Measurements from ENCODE around the gene FBXO8. TPM values are rescaled to one million over a fixed set of nuclear protein-coding genes. Genes with fewer than 3 reads are reported as not detected.
"Not testable (repeated sequence)": the region's sequence is repeated elsewhere in the genome, so short reads cannot be mapped to it uniquely, and the experiment has no call there.

Gene FBXO8
- total RNA-seq, 1 donor from 2014 or later: 14.7 TPM

DNA sequence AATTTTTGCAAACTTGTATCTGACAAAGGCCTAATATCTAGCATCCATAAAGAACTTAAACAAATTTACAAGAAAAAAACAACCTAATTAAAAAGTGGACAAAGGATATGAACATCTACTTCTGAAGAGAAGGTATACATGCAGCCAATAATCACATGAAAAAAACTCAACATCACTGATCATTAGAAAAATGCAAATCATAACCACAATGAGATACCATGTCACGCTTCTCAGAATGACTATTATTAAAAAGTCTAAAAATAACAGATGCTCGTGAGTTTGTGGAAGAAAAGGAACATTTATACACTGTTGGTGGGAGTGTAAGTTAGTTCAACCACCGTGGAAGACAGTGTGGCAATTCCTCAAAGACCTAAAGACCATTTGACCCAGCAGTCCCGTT is 24.2 kb upstream of the FBXO8 start:
- no peak for TF ChIP-seq CTCF (conservative IDR thresholded peaks at IDR 0.05; ENCODE audit: low read depth, low read length)
- no peak for DNase-seq (ENCODE audit: low read depth)
- no peak overlapping the region for H3K4me3 ChIP-seq (ENCODE audit: low read depth, low read length)

DNA sequence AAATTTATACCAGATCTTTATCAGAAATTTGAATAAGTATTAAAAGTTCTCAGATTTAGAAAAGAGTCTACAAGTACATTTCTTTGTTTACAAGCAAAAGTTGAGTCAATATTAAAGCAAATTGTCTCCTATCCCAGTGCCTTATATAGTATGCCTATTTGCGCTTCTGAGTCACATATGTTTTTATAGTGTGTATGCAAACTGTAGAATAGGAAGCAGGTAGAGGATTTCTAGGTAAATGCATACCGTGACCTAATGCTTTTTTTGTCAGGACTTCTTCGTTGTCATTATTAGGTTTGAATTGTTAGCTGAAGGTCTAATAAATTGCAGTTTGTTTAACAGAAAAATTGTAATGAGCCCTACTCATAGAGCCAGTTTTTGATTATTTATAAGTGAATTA is 22.5 kb upstream of the FBXO8 start:
- no peak for DNase-seq (ENCODE audit: low read depth)
- no peak for TF ChIP-seq CTCF (conservative IDR thresholded peaks at IDR 0.05; ENCODE audit: low read depth, low read length)
- no peak overlapping the region for H3K4me3 ChIP-seq (ENCODE audit: low read depth, low read length)

- DNase-seq (ENCODE audit: low read depth): no peak
- TF ChIP-seq CTCF (conservative IDR thresholded peaks at IDR 0.05; ENCODE audit: low read depth, low read length): no peak
- H3K4me3 ChIP-seq (ENCODE audit: low read depth, low read length): no peak overlapping the region
Measured at GRCh38 chr4:174304664-174305063, 21.2 kb upstream of the FBXO8 start.

DNA sequence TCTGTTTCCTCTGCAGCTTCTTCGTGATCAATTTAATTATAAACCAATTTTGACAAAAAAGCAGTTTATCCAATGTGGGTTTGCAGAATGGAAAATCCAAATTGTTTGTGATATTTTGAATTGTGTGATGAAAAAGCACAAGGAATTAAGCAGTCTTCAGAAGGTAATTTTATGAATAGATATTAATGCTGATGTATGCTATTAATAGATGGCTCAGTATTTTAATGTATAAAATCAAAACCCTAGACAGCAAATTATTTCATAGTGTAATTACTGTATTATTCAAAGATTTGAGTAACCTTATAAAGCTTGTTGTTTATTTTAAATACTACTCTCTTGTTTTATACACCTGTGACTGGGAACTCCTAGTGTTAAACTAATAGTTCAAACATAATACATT is 20.2 kb upstream of the FBXO8 start:
- DNase-seq (ENCODE audit: low read depth): no peak
- TF ChIP-seq CTCF (conservative IDR thresholded peaks at IDR 0.05; ENCODE audit: low read depth, low read length): no peak
- H3K4me3 ChIP-seq (ENCODE audit: low read depth, low read length): no peak overlapping the region

- H3K4me3 ChIP-seq (ENCODE audit: low read depth, low read length): not testable (repeated sequence)
Measured at GRCh38 chr4:174295142-174295541, 11.7 kb upstream of the FBXO8 start.

DNA sequence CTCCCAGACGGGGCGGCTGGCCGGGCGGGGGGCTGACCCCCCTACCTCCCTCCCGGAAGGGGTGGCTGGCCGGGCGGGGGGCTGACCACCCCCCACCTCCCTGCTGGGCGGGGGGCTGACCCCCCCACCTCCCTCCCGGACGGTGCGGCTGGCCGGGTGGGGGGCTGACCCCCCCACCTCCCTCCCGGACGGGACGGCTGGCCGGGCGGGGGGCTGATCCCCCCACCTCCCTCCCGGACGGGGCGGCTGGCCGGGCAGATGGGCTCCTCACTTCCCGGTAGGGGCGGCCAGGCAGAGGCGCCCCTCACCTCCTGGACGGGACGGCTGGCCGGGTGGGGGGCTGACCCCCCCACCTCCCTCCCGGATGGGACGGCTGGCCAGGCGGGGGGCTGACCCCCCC is 11.2 kb upstream of the FBXO8 start:
- not testable (repeated sequence) for DNase-seq (ENCODE audit: low read depth); H3K4me3 ChIP-seq (ENCODE audit: low read depth, low read length)

More at GRCh38 chr4:174295142-174295541, 11.7 kb upstream of the FBXO8 start:
- DNase-seq (ENCODE audit: low read depth): not testable (repeated sequence)

GRCh38 chr4:174292473-174292872 is 9.0 kb upstream of the FBXO8 start:
- DNase-seq (ENCODE audit: low read depth): no peak
- TF ChIP-seq CTCF (conservative IDR thresholded peaks at IDR 0.05; ENCODE audit: low read depth, low read length): no peak
- H3K4me3 ChIP-seq (ENCODE audit: low read depth, low read length): no peak overlapping the region

DNA sequence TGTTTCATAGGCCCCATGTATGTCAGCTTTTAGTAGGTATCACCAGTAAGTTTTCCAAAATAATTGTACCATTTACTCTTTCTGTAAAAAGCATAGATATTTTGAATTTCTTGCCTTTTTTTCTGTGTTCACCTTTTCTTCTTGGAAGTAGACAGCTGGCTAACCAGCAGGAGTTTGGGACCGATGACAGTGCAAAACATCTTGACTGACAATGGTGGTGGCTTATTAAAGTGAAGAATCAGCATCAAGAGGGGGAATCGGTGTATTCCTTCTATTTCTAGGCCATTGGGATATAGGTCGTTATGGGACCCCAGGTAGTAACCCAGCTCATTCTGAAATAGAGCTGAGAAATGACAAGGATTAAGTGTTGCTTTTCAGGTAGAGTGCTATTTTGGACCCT is 3.4 kb upstream of the FBXO8 start:
- no peak overlapping the region for H3K4me3 ChIP-seq (ENCODE audit: low read depth, low read length)
- TF ChIP-seq CTCF (conservative IDR thresholded peaks at IDR 0.05; ENCODE audit: low read depth, low read length): no peak
- no peak for DNase-seq (ENCODE audit: low read depth)
